GM18909 (cell line): ENCODE measurements around the gene CACFD1.

Source experiments
- ATAC-seq: cut with Tn5 transposase; IDR thresholded peaks from one replicate; pipeline ENCODE4 v1.9.1; 2021; ENCODE audit warnings: mild to moderate bottlenecking; ENCODE audit not compliant: unreplicated experiment, poor library complexity

CACFD1 gene

GRCh38 chr9:133477461-133477860 is 17.7 kb downstream of the CACFD1 start:
- no peak for ATAC-seq

GRCh38 chr9:133477992-133478850 is 18.4 kb downstream of the CACFD1 start:
- peak; percentile 31 for ATAC-seq

GRCh38 chr9:133478851-133479711 is 19.3 kb downstream of the CACFD1 start, which contains the start of gene SLC2A6:
SLC2A6 (minus strand) TSS chr9:133479099; CDS start chr9:133479059, 40 bp downstream.
- ATAC-seq = peak; percentile 92

- no peak for ATAC-seq
Observed at GRCh38 chr9:133483611-133484010, 23.8 kb downstream of the CACFD1 start.

- ATAC-seq = no peak
Observed at GRCh38 chr9:133484671-133485437, 25.1 kb downstream of the CACFD1 start.

GRCh38 chr9:133485531-133486260 is 25.9 kb downstream of the CACFD1 start:
- no peak for ATAC-seq

- ATAC-seq = no peak
Observed at GRCh38 chr9:133487331-133487725, 27.6 kb downstream of the CACFD1 start.

GRCh38 chr9:133488686-133489252 is 29.0 kb downstream of the CACFD1 start:
- ATAC-seq = no peak

- no peak for ATAC-seq
Observed at GRCh38 chr9:133489253-133490190, 29.7 kb downstream of the CACFD1 start.

- ATAC-seq = no peak
Observed at GRCh38 chr9:133490201-133490681, 30.5 kb downstream of the CACFD1 start.

GRCh38 chr9:133490865-133491655 is 31.3 kb downstream of the CACFD1 start:
- no peak for ATAC-seq

- ATAC-seq = no peak
Observed at GRCh38 chr9:133491656-133491925, 31.8 kb downstream of the CACFD1 start.

GRCh38 chr9:133492061-133493021 is 32.6 kb downstream of the CACFD1 start:
- no peak for ATAC-seq

- ATAC-seq = no peak
Observed at GRCh38 chr9:133493428-133493827, 33.6 kb downstream of the CACFD1 start.

GRCh38 chr9:133493845-133494540 is 34.2 kb downstream of the CACFD1 start:
- ATAC-seq = no peak
